Measurements from ENCODE around the gene EDIL3.

GRCh38 chr5:84378961-84379360 is 5.7 kb downstream of the EDIL3 start:
- TF ChIP-seq CTCF (IDR thresholded peaks at IDR 0.05; ENCODE audit: low read depth, low read length) (no peak), EZH2phosphoT487 (IDR thresholded peaks at IDR 0.05; ENCODE audit: low read depth) (no peak)
